Testis (tissue), 3 donors: ENCODE data around the gene HSD17B4. TPM values are rescaled to one million over a fixed set of nuclear protein-coding genes. Genes with fewer than 3 reads are reported as not detected.

Experiments used
- DNase-seq: peaks from one replicate; pipeline ENCODE4 v3.0.0-alpha.2; 2019
- H3K27ac ChIP-seq, 2 donors: fragments of 200-600 bp; sonication (generic); one replicate each; pipeline ENCODE4 v1.5.1; 2019
- H3K27me3 ChIP-seq: fragments of 200-600 bp; sonication (generic); one replicate; pipeline ENCODE4 v1.5.1; 2019
- H3K36me3 ChIP-seq: fragments of 200-600 bp; sonication (generic); one replicate; pipeline ENCODE4 v1.5.1; 2017; ENCODE audit warnings: low read depth; ENCODE audit errors: missing control alignments
- H3K4me1 ChIP-seq: fragments of 200-600 bp; sonication (generic); one replicate; pipeline ENCODE4 v1.5.1; 2019
- H3K4me3 ChIP-seq, 2 donors: fragments of 200-600 bp; sonication (generic); one replicate each; pipeline ENCODE4 v1.5.1; 2017 to 2019
- H3K9me3 ChIP-seq: fragments of 200-600 bp; sonication (generic); one replicate; pipeline ENCODE4 v1.5.1; 2017
- POLR2A ChIP-seq: fragments of 450-650 bp; IDR thresholded peaks from one replicate; pipeline ENCODE4 v1.6.1; 2017; ENCODE audit warnings: antibody characterized with exemption, mild to moderate bottlenecking, moderate library complexity
- WGBS, 2 donors: methylation state at CpG; one replicate each; pipeline ENCODE4 v1.1.5; 2018; 5-methylcytosine and 5-hydroxymethylcytosine counted together
- intact Hi-C: fragments of 100-400 bp; cut with DNase I; formaldehyde crosslinking; loops from one replicate; pipeline ENCODE4 v1.15.1; 2023; ENCODE audit warnings: low total_unique reads
- polyA plus RNA-seq: library from polyadenylated mRNA; stranded (reverse); fragments of 350-450 nt; fragmentation: Illumina TruSeq; extraction: RNeasy Lipid Tissue Mini Kit (QIAGEN cat#74804); gene quantifications from one replicate; pipeline ENCODE4 v1.2.3, GENCODE V29; 2014; ENCODE audit warnings: low read depth, low replicate concordance; ENCODE audit not compliant: insufficient read depth
- total RNA-seq, 2 donors: library from RNA; depleted of rRNA; stranded (reverse); fragments of >200 nt; gene quantifications; one replicate each; pipeline ENCODE4 v1.2.3, GENCODE V29; 2016
- TF ChIP-seq, protein P1 (sequence below), 3 experiments: fragments of 450-650 bp in 2 of 3; fragments of 200-600 bp in 1 of 3; sonication (generic) in 1 of 3; IDR thresholded peaks; one replicate each; pipeline ENCODE4 v1.5.1; 2016 to 2019; ENCODE audit warnings: antibody characterized with exemption in 3 of 3, mild to moderate bottlenecking in 2 of 3, moderate library complexity in 1 of 3

Gene HSD17B4
- total and polyA plus RNA-seq, 3 donors from 2014 or later, result 66.1 to 78.4 (median 69.1) TPM

DNA sequence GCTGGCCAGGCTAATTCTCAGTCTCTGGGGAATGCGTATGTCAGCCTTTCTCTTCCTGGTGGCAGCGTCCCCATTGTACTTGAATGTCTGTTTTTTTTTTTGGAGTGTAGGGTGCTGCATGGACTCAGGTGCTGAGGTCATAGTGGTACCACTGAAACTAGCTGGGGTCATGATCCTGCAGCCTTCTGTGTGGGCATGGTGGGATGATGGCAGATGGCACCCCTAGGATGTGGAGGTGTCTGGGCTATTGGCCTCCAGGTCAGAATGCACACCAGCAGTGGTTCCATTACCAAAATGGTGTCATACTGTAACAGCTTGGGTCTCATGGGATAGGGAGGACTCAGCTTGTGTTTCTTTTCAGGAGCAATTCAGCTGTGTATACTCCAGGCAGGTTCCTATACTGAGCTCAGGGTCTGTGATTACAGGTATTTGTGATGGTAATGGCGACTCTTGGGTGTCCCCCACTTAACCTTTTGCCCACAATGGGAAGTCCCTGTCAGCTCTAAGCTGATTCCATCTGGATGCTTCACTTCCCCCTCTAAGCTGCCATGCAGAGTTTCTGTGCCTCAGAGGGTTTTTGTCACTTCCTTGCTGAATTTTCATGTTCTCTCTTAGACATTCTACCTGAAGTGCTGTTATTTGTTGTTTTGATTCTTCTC is 17.9 kb downstream of the HSD17B4 start:
- intact Hi-C loops, result no loop called here
- no peaks in the 10 kb centered on the region for H3K4me1 ChIP-seq
- H3K4me3 ChIP-seq, result no peak overlapping the region
- DNase-seq, result no peak
- TF ChIP-seq POLR2A, result no peak
- TF ChIP-seq, protein P1, sequence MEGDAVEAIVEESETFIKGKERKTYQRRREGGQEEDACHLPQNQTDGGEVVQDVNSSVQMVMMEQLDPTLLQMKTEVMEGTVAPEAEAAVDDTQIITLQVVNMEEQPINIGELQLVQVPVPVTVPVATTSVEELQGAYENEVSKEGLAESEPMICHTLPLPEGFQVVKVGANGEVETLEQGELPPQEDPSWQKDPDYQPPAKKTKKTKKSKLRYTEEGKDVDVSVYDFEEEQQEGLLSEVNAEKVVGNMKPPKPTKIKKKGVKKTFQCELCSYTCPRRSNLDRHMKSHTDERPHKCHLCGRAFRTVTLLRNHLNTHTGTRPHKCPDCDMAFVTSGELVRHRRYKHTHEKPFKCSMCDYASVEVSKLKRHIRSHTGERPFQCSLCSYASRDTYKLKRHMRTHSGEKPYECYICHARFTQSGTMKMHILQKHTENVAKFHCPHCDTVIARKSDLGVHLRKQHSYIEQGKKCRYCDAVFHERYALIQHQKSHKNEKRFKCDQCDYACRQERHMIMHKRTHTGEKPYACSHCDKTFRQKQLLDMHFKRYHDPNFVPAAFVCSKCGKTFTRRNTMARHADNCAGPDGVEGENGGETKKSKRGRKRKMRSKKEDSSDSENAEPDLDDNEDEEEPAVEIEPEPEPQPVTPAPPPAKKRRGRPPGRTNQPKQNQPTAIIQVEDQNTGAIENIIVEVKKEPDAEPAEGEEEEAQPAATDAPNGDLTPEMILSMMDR (IDR thresholded peaks at IDR 0.05), result no peak
- H3K9me3 ChIP-seq, result no peaks in the 10 kb centered on the region
- H3K27ac ChIP-seq, result no peak overlapping the region
- WGBS, 2 donors, result 87 to 90% methylated on average over 3 of the region's 3 CpGs
- H3K36me3 ChIP-seq, result no peaks in the 10 kb centered on the region
- H3K27me3 ChIP-seq, result no peaks in the 10 kb centered on the region

DNA sequence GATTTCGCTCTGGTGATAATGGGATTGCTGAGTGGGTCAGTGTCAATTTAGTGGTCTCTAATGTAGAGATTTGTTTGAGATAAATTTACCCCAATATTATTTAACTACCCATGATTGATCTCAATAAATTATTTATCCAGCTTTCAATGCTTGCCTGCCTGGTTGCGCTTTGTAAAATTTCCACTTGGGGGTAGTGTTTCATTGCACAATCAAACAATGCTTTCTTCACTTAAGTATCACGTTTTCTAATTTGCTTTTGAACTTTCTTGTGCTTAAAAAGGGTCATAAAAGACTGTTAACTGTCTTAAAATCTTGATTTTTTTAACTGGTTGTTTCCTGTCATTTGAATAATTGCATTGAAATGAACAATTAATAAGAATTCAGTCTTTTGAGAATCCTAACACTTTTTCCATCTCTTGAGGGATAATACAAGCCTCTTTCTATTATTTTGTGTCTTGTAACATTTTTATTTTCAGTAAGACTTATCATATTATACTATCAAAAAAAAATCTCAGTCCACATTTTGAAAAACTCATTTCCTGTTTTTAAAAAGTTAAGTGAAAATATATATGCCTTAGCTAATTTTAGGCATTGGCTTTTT is 18.7 kb downstream of the HSD17B4 start:
- WGBS, 2 donors, result 71 to 79% methylated on average over 3 of the region's 3 CpGs
- intact Hi-C loops, result no loop called here
- no peak overlapping the region for H3K4me3 ChIP-seq
- H3K36me3 ChIP-seq, result no peaks in the 10 kb centered on the region
- TF ChIP-seq POLR2A, result no peak
- TF ChIP-seq, protein P1 (IDR thresholded peaks at IDR 0.05), result peak; percentile 31 to 58 (median 42)
- H3K27me3 ChIP-seq, result no peaks in the 10 kb centered on the region
- no peak overlapping the region for H3K27ac ChIP-seq
- DNase-seq, result no peak
- H3K9me3 ChIP-seq, result no peaks in the 10 kb centered on the region
- no peaks in the 10 kb centered on the region for H3K4me1 ChIP-seq

DNA sequence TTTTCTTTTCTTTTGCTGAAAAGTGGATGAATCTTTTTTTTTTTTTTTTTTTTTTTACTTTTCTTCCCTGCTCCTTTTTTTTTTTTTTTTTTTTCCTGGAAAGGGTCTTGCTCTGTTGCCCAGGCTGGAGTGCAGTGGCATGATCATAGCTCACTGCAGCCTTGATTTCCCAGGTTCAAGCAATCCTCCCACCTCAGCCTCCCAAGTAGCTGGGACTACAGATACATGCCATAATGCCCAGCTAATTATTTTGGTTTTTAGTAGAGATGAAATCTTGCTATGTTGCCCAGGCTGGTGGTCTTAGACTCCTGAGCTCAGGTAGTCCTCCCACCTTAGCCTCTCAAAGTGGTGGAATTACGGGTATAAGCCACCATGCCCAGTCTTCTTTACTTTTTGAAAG is 20.9 kb downstream of the HSD17B4 start:
- intact Hi-C loops, result no loop called here
- no peak overlapping the region for H3K27ac ChIP-seq
- no peaks in the 10 kb centered on the region for H3K9me3 ChIP-seq
- TF ChIP-seq POLR2A, result no peak
- TF ChIP-seq, protein P1 (IDR thresholded peaks at IDR 0.05), result no peak
- no peaks in the 10 kb centered on the region for H3K36me3 ChIP-seq
- WGBS, 2 donors, result 89 to 100% methylated on average over 1 of the region's 1 CpG
- H3K4me1 ChIP-seq, result no peaks in the 10 kb centered on the region
- H3K27me3 ChIP-seq, result no peaks in the 10 kb centered on the region
- no peak overlapping the region for H3K4me3 ChIP-seq
- DNase-seq, result no peak

DNA sequence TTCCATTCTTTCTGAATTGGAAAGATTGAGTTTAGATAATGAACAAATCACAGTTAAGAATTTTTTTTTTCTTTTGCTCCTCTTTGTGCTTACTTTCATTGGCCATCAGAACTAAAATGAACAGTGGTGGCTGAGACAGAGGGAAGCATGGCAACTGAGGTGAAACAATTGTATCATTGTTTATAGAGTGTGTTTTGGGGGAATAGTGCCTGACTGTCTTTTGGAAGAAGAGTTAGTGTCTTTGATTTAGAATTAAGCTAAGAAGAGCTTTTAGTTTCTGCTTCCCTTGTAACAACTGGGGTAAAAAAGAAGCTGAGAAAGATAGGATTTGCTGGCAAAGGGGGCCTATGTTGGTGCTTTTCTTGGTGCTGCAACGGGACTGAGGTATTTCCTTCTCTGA is 24.0 kb downstream of the HSD17B4 start:
- H3K36me3 ChIP-seq, result no peaks in the 10 kb centered on the region
- WGBS, 2 donors, result 61 to 70% methylated on average over 1 of the region's 1 CpG
- no peak for DNase-seq

More for the DNA sequence above, 24.0 kb downstream of the HSD17B4 start:
- H3K27ac ChIP-seq, result no peak overlapping the region
- intact Hi-C loops, result no loop called here
- no peaks in the 10 kb centered on the region for H3K4me1 ChIP-seq
- no peak for TF ChIP-seq POLR2A
- TF ChIP-seq, protein P1 (IDR thresholded peaks at IDR 0.05), result no peak
- H3K4me3 ChIP-seq, result no peak overlapping the region
- H3K27me3 ChIP-seq, result no peaks in the 10 kb centered on the region
- H3K9me3 ChIP-seq, result no peaks in the 10 kb centered on the region
